Measurements from ENCODE around the gene PITRM1.
"Not testable (repeated sequence)": the region's sequence is repeated elsewhere in the genome, so short reads cannot be mapped to it uniquely, and the experiment has no call there.

DNA sequence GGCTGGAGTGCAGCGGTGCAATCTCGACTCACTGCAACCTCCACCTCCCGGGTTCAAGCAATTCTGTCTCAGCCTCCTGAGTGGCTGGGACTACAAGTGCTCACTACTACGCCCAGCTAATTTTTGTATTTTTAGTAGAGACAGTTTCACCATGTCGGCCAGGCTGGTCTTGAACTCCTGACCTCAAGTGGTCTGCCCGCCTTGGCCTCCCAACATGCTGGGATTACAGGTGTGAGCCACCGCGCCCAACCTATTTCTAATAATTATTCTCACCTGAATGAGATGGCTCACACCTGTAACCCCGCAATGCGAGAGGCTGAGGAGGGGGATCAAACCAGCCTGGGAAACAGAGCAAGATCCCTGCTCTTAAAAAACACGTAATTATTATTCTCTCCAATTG, 1.1 kb downstream of the PITRM1 start:
- TF ChIP-seq, protein P1, sequence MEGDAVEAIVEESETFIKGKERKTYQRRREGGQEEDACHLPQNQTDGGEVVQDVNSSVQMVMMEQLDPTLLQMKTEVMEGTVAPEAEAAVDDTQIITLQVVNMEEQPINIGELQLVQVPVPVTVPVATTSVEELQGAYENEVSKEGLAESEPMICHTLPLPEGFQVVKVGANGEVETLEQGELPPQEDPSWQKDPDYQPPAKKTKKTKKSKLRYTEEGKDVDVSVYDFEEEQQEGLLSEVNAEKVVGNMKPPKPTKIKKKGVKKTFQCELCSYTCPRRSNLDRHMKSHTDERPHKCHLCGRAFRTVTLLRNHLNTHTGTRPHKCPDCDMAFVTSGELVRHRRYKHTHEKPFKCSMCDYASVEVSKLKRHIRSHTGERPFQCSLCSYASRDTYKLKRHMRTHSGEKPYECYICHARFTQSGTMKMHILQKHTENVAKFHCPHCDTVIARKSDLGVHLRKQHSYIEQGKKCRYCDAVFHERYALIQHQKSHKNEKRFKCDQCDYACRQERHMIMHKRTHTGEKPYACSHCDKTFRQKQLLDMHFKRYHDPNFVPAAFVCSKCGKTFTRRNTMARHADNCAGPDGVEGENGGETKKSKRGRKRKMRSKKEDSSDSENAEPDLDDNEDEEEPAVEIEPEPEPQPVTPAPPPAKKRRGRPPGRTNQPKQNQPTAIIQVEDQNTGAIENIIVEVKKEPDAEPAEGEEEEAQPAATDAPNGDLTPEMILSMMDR (optimal IDR thresholded peaks at IDR 0.05 in 1 of 3, IDR thresholded peaks at IDR 0.05 in 1 of 3, conservative IDR thresholded peaks at IDR 0.05 in 1 of 3; ENCODE audit: extremely low read depth in 1 of 3, insufficient read depth in 2 of 3, low read length in 3 of 3) = not testable (repeated sequence)
- TF ChIP-seq EZH2 (IDR thresholded peaks at IDR 0.05; ENCODE audit: low read length) = not testable (repeated sequence)

Data from keratinocyte (primary cell).